ENCODE data around the gene ALG1. TPM values are rescaled to one million over a fixed set of nuclear protein-coding genes. Genes with fewer than 3 reads are reported as not detected.
A peak's percentile ranks its signal among the peaks of the same experiment; 100 is the strongest.
"Not testable (repeated sequence)": the region's sequence is repeated elsewhere in the genome, so short reads cannot be mapped to it uniquely, and the experiment has no call there.

Gene ALG1
- total and polyA plus RNA-seq, 4 donors, result 1.9 to 15.6 (median 9.5) TPM

GRCh38 chr16:5075637-5076036 is 4.0 kb downstream of the ALG1 start:
- no peaks in the 10 kb centered on the region for H3K4me1 ChIP-seq (ENCODE audit: control insufficient read depth in 1 of 2, insufficient read depth in 2 of 2, low read length in 2 of 2)
- H3K36me3 ChIP-seq (ENCODE audit: control insufficient read depth in 1 of 2, insufficient read depth in 2 of 2, low read length in 1 of 2), result peaks cover 0 to 3% of the 10 kb centered on the region in 2 donors
- no peaks in the 10 kb centered on the region for H3K9me3 ChIP-seq (ENCODE audit: control insufficient read depth, low read length)
- intact Hi-C loops (cut with DNase I), result no loop called here
- H3K27me3 ChIP-seq (ENCODE audit: control insufficient read depth in 1 of 2, insufficient read depth in 2 of 2, low read length in 1 of 2), result no peaks in the 10 kb centered on the region
- H3K4me3 ChIP-seq (ENCODE audit: low read length in 2 of 2), result no peak overlapping the region
- DNase-seq (no peak), ATAC-seq (ENCODE audit: low FRiP score) (no peak)
- WGBS, 2 donors, result 60 to 73% methylated on average over 5 of the region's 5 CpGs
- H3K27ac ChIP-seq (ENCODE audit: low read depth in 1 of 2, low read length in 2 of 2), result no peak overlapping the region

GRCh38 chr16:5077304-5077703 is 5.7 kb downstream of the ALG1 start:
- H3K27me3 ChIP-seq (ENCODE audit: control insufficient read depth in 1 of 2, insufficient read depth in 2 of 2, low read length in 1 of 2), result no peaks in the 10 kb centered on the region
- H3K4me1 ChIP-seq (ENCODE audit: control insufficient read depth in 1 of 2, insufficient read depth in 2 of 2, low read length in 2 of 2), result no peaks in the 10 kb centered on the region
- WGBS, 2 donors, result 96 to 97% methylated on average over 13 of the region's 13 CpGs
- DNase-seq, result no peak
- H3K9me3 ChIP-seq (ENCODE audit: control insufficient read depth, low read length), result no peaks in the 10 kb centered on the region
- H3K36me3 ChIP-seq (ENCODE audit: control insufficient read depth in 1 of 2, insufficient read depth in 2 of 2, low read length in 1 of 2), result peaks cover 0 to 3% of the 10 kb centered on the region in 2 donors
- intact Hi-C loops (cut with DNase I), result no loop called here
- H3K27ac ChIP-seq (ENCODE audit: low read depth in 1 of 2, low read length in 2 of 2), result no peak overlapping the region
- ATAC-seq (ENCODE audit: low FRiP score), result no peak
- no peak overlapping the region for H3K4me3 ChIP-seq (ENCODE audit: low read length in 2 of 2)

- 91 to 95% methylated on average over 17 of the region's 17 CpGs for WGBS, 2 donors
Observed at GRCh38 chr16:5078626-5079025, 7.0 kb downstream of the ALG1 start.

DNA sequence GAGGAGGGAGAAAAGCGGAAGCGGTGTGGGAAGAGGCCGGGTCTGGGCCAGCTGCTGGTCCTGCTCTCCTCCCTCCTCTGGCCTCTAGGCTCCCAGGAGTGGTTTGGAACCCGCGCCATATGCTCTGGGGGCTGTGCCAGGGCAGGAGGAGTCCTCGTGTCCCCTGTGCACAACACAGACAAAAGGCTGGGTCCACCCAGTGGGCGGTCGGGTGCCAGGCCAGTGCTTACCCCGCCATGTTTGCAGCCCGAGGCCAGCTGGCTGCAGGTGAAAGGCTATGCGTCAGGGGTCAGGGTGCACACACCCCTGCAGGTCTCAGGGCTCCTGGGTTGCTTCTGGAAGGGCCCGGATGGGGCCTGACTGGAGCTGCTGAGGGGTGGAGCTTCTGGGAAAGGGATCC is 8.8 kb downstream of the ALG1 start:
- WGBS, 2 donors, result 87 to 88% methylated on average over 12 of the region's 12 CpGs
- H3K27ac ChIP-seq (ENCODE audit: low read depth in 1 of 2, low read length in 2 of 2); H3K9me3 ChIP-seq (ENCODE audit: control insufficient read depth, low read length); H3K4me1 ChIP-seq (ENCODE audit: control insufficient read depth in 1 of 2, insufficient read depth in 2 of 2, low read length in 2 of 2); H3K4me3 ChIP-seq (ENCODE audit: low read length in 2 of 2); H3K27me3 ChIP-seq (ENCODE audit: control insufficient read depth in 1 of 2, insufficient read depth in 2 of 2, low read length in 1 of 2); intact Hi-C loops (cut with DNase I); DNase-seq; ATAC-seq (ENCODE audit: low FRiP score); H3K36me3 ChIP-seq (ENCODE audit: control insufficient read depth in 1 of 2, insufficient read depth in 2 of 2, low read length in 1 of 2): not testable (repeated sequence)

More at GRCh38 chr16:5078626-5079025, 7.0 kb downstream of the ALG1 start:
- H3K27me3 ChIP-seq (ENCODE audit: control insufficient read depth in 1 of 2, insufficient read depth in 2 of 2, low read length in 1 of 2), result no peaks in the 10 kb centered on the region
- DNase-seq (no peak), ATAC-seq (ENCODE audit: low FRiP score) (no peak)
- no peak overlapping the region for H3K4me3 ChIP-seq (ENCODE audit: low read length in 2 of 2)
- H3K27ac ChIP-seq (ENCODE audit: low read depth in 1 of 2, low read length in 2 of 2), result no peak overlapping the region
- H3K4me1 ChIP-seq (ENCODE audit: control insufficient read depth in 1 of 2, insufficient read depth in 2 of 2, low read length in 2 of 2), result no peaks in the 10 kb centered on the region
- H3K36me3 ChIP-seq (ENCODE audit: control insufficient read depth in 1 of 2, insufficient read depth in 2 of 2, low read length in 1 of 2), result peaks cover 0 to 3% of the 10 kb centered on the region in 2 donors
- H3K9me3 ChIP-seq (ENCODE audit: control insufficient read depth, low read length), result no peaks in the 10 kb centered on the region
- intact Hi-C loops (cut with DNase I), result no loop called here

- DNase-seq; H3K9me3 ChIP-seq (ENCODE audit: control insufficient read depth, low read length); H3K27me3 ChIP-seq (ENCODE audit: control insufficient read depth in 1 of 2, insufficient read depth in 2 of 2, low read length in 1 of 2); H3K4me1 ChIP-seq (ENCODE audit: control insufficient read depth in 1 of 2, insufficient read depth in 2 of 2, low read length in 2 of 2); H3K27ac ChIP-seq (ENCODE audit: low read depth in 1 of 2, low read length in 2 of 2); H3K36me3 ChIP-seq (ENCODE audit: control insufficient read depth in 1 of 2, insufficient read depth in 2 of 2, low read length in 1 of 2); H3K4me3 ChIP-seq (ENCODE audit: low read length in 2 of 2); ATAC-seq (ENCODE audit: low FRiP score); intact Hi-C loops (cut with DNase I): not testable (repeated sequence)
- 78 to 83% methylated on average over 9 of the region's 9 CpGs for WGBS, 2 donors
Observed at GRCh38 chr16:5080996-5081395, 9.4 kb downstream of the ALG1 start.

DNA sequence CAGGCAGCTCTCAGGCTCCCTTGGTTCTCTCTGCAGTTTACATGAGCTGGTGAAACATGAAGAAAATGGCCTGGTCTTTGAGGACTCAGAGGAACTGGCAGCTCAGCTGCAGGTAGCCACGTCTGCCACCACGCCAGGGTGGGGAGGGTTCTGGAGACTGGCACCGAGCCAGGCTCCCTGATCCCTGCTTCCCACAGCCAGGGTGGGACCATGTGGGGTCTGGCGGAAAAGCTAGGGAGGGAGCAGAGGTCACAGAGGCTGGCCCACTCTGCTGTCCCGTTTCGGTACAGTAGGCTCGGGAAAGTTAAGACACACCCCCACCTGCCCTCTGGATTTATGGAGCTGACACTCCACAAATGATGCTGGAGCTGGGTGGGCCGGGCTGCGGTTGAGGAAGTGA is 12.0 kb downstream of the ALG1 start:
- ATAC-seq (ENCODE audit: low FRiP score); H3K27me3 ChIP-seq (ENCODE audit: control insufficient read depth in 1 of 2, insufficient read depth in 2 of 2, low read length in 1 of 2); H3K4me3 ChIP-seq (ENCODE audit: low read length in 2 of 2); intact Hi-C loops (cut with DNase I); H3K4me1 ChIP-seq (ENCODE audit: control insufficient read depth in 1 of 2, insufficient read depth in 2 of 2, low read length in 2 of 2); H3K9me3 ChIP-seq (ENCODE audit: control insufficient read depth, low read length); DNase-seq; H3K27ac ChIP-seq (ENCODE audit: low read depth in 1 of 2, low read length in 2 of 2); H3K36me3 ChIP-seq (ENCODE audit: control insufficient read depth in 1 of 2, insufficient read depth in 2 of 2, low read length in 1 of 2): not testable (repeated sequence)
- WGBS, 2 donors, result 84 to 87% methylated on average over 9 of the region's 9 CpGs

- intact Hi-C loops (cut with DNase I), result not testable (repeated sequence)
Observed at GRCh38 chr16:5084099-5084731, 12.6 kb downstream of the ALG1 start.

DNA sequence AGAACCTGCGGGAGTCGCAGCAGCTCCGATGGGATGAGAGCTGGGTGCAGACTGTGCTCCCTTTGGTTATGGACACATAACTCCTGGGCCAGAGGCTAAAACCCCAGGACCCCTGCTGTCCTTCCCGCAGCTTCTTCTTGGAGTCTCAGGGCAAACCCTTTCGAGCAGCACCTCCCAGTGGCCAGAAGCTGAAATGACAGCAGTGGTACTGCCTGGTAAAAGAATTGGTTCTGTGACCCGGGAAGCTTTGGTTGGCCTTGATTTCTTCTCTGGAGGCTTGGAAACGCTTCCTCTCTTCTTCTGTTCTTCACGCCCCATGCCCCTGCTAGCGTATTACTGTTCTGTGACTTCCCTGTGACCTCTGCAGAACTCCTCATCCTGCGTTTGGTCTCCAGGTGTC is 13.2 kb downstream of the ALG1 start:
- DNase-seq, result peak in 1 of 2 donors; percentile 57
- WGBS, 2 donors, result 64 to 69% methylated on average over 10 of the region's 10 CpGs
- H3K9me3 ChIP-seq (ENCODE audit: control insufficient read depth, low read length); H3K4me1 ChIP-seq (ENCODE audit: control insufficient read depth in 1 of 2, insufficient read depth in 2 of 2, low read length in 2 of 2); H3K27ac ChIP-seq (ENCODE audit: low read depth in 1 of 2, low read length in 2 of 2); intact Hi-C loops (cut with DNase I); H3K36me3 ChIP-seq (ENCODE audit: control insufficient read depth in 1 of 2, insufficient read depth in 2 of 2, low read length in 1 of 2); H3K4me3 ChIP-seq (ENCODE audit: low read length in 2 of 2); H3K27me3 ChIP-seq (ENCODE audit: control insufficient read depth in 1 of 2, insufficient read depth in 2 of 2, low read length in 1 of 2); ATAC-seq (ENCODE audit: low FRiP score): not testable (repeated sequence)

More at GRCh38 chr16:5084099-5084731, 12.6 kb downstream of the ALG1 start:
- not testable (repeated sequence) for H3K27me3 ChIP-seq (ENCODE audit: control insufficient read depth in 1 of 2, insufficient read depth in 2 of 2, low read length in 1 of 2); H3K27ac ChIP-seq (ENCODE audit: low read depth in 1 of 2, low read length in 2 of 2); H3K4me1 ChIP-seq (ENCODE audit: control insufficient read depth in 1 of 2, insufficient read depth in 2 of 2, low read length in 2 of 2); H3K9me3 ChIP-seq (ENCODE audit: control insufficient read depth, low read length); DNase-seq; ATAC-seq (ENCODE audit: low FRiP score); H3K4me3 ChIP-seq (ENCODE audit: low read length in 2 of 2); H3K36me3 ChIP-seq (ENCODE audit: control insufficient read depth in 1 of 2, insufficient read depth in 2 of 2, low read length in 1 of 2)
- 84 to 85% methylated on average over 11 of the region's 11 CpGs for WGBS, 2 donors

DNA sequence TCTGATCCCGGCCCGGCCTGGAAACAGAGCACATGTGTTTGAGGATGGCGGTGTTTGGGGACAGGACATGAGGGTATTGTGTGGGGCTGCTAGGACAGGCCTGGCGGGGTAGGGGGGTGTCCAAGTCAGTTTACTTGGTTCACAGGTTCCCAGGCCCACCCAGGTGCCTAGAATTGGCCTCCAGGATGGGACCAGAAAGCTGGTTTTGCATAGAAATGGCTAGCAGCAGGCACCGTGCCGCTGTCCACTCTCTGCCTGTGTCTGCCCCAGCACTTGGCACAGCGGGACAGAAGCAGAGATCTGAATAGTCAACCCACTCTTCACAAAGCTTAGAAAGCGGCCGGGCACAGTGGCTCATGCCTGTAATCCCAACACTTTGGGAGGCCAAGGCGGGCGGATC is 14.1 kb downstream of the ALG1 start:
- H3K27ac ChIP-seq (ENCODE audit: low read depth in 1 of 2, low read length in 2 of 2); H3K4me3 ChIP-seq (ENCODE audit: low read length in 2 of 2); H3K4me1 ChIP-seq (ENCODE audit: control insufficient read depth in 1 of 2, insufficient read depth in 2 of 2, low read length in 2 of 2); intact Hi-C loops (cut with DNase I); H3K36me3 ChIP-seq (ENCODE audit: control insufficient read depth in 1 of 2, insufficient read depth in 2 of 2, low read length in 1 of 2); H3K27me3 ChIP-seq (ENCODE audit: control insufficient read depth in 1 of 2, insufficient read depth in 2 of 2, low read length in 1 of 2); H3K9me3 ChIP-seq (ENCODE audit: control insufficient read depth, low read length); ATAC-seq (ENCODE audit: low FRiP score): not testable (repeated sequence)
- DNase-seq, result peak in 1 of 2 donors; percentile 26
- 80 to 93% methylated on average over 11 of the region's 11 CpGs for WGBS, 2 donors

All from aorta (tissue), 5 donors.